GM08714 (cell line): ENCODE measurements around the gene STARD13.
"Not testable (repeated sequence)": the region's sequence is repeated elsewhere in the genome, so short reads cannot be mapped to it uniquely, and the experiment has no call there.

ENCODE experiments used
- H3K4me3 ChIP-seq: fragments of 200-500 bp; sonication (Bioruptor generic); 2 replicates; pipeline ENCODE4 v1.5.1; 2014; ENCODE audit warnings: mild to moderate bottlenecking, low read length, inconsistent platforms
- ZNF274 ChIP-seq: IDR thresholded peaks from 2 replicates; pipeline ENCODE4 v1.6.1; 2012; ENCODE audit warnings: mild to moderate bottlenecking, low read depth, low read length

Gene STARD13

GRCh38 chr13:33259296-33259695 lies 26.3 kb downstream of the STARD13 start:
- TF ChIP-seq ZNF274: no peak
- no peak overlapping the region for H3K4me3 ChIP-seq

DNA sequence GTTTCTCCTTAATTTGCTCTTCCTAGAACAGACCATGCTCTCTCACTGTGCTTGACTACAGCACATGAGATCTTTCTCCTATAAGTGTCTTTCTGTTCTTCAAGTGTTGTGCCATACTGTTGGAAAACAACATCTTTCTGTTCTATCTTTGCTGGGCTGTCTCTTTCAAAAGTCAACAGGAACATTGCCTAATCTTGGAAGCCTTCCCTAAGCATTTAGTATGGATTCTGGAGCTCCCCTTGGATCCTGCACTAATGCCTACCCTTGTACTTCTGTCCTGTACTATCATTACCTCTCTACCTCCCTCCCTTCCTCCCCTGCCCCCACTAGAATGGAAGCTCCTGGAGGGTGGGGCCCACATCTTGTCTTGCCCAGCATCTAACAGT lies 26.8 kb downstream of the STARD13 start:
- TF ChIP-seq ZNF274: no peak
- H3K4me3 ChIP-seq: no peak overlapping the region

GRCh38 chr13:33257841-33258807 lies 27.4 kb downstream of the STARD13 start:
- no peak overlapping the region for H3K4me3 ChIP-seq
- no peak for TF ChIP-seq ZNF274

- TF ChIP-seq ZNF274: no peak
- no peak overlapping the region for H3K4me3 ChIP-seq
These were observed 29.3 kb downstream of the STARD13 start for GRCh38 chr13:33256148-33256840.

DNA sequence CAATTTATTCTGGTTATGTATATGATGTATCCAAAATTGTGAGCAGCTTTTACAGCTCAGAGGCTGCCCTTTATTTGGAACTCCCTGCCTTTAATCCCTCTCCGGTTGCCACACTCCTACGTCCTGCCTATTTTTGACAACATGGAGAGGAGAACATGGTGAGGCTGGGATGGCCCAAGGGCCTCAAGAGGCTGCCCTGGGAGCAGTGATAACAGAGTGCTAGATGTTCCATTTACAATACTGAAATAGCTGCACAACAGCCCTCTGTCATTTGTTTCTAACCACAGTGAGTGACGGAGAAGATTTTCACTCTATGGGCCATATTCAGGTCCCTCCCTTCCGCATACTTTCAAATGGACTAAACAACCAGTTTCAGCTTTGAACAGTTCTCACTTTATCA lies 33.4 kb downstream of the STARD13 start:
- no peak overlapping the region for H3K4me3 ChIP-seq
- TF ChIP-seq ZNF274: no peak

DNA sequence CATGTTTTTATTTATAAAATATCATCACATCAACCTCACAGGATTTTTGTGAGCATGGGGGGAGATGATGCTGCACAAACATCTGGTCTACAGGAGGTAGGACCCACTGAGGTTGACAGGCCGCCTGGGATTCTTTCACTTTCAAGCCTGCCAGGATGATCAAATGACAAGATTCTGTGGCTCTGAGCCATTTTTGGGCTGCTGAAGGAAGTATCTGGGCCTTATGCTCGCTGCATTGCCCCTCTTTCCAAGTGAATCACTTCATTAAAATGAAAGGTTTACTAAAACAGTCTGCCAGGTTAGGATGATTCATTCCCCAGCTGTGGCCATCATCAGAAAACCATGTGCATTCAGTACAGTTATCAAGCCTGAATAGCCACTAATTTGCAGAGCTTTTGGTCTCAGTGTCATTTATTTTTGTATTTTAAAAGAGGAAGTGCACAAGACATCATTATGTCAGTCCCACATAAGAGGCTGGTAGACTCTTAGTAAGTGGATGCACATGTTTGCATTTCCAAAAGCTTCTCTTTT lies 34.4 kb downstream of the STARD13 start:
- TF ChIP-seq ZNF274: no peak
- H3K4me3 ChIP-seq: no peak overlapping the region

DNA sequence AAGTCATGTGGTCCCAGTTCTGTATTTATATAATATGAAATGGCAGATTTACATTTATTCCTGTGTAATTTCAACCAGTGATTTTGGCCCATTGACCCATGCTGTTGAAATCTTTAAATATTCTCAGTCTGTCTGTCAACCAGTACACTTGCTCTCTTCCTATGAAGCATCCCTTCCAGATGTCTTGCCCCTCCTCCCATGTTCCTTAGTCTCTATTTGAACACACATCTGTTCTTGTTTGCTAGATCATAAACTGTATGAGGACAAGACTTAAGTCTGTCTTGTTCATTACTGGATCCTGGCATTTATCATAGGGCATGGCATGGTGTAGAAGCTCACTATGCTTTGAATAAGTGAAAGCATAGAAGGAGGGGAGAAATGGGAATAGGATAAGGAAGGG lies 34.9 kb downstream of the STARD13 start:
- H3K4me3 ChIP-seq: no peak overlapping the region
- no peak for TF ChIP-seq ZNF274

DNA sequence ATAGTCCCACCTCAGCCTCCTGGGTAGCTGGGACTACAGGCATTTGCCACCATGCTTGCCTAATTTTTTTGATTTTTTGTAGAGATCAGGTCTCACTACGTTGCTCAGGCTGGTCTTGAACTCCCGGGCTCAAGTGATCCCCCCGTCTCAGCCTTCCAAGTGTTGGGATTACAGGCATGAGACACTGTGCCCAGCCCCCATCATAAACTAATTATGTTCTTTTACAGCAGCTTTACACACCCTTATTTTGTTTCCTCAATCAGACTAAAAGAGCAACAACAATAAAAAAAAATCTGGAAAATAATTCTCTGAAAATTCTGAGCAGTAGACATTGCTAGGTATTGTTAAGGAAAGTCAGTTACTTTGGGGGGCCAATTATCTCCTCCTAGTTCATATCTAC lies 35.7 kb downstream of the STARD13 start:
- TF ChIP-seq ZNF274: no peak
- no peak overlapping the region for H3K4me3 ChIP-seq

GRCh38 chr13:33249066-33249465 lies 36.5 kb downstream of the STARD13 start:
- H3K4me3 ChIP-seq: no peak overlapping the region

GRCh38 chr13:33245505-33246158 lies 39.9 kb downstream of the STARD13 start:
- H3K4me3 ChIP-seq: no peak overlapping the region
- TF ChIP-seq ZNF274: no peak

More at GRCh38 chr13:33249066-33249465, 36.5 kb downstream of the STARD13 start:
- no peak for TF ChIP-seq ZNF274

GRCh38 chr13:33244907-33245287 lies 40.7 kb downstream of the STARD13 start:
- no peak for TF ChIP-seq ZNF274

DNA sequence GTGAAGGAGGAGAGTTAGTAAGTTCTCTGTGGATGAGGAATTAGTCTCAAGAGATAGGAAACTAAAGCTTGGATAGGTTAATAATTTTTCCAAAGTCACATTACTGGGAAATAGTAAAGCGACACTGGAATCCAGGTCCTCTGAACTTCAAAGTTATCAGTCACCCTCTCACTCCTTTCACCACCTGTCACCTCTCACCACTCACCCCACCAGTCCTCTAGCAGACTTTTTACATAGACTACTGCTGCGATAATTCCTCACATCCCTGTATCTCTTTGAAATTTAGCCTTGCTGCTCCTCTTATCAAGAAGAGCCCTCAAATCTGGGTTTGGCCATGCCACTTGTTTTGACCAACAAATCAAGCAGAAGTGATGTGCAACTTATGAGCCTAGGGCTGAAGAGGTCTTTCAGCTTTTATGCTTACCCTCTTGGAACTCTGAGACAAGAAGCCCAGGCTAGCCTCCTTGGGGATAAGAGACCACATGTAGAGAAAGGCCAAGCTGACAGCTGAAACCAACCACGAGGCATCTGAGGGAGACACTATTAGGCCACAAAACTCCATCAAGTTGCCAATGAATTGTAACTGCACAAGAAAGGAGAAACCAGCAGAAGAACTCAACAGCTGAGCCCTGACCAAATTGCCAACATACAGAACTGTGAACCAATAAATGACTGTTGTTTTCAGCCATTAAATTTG lies 41.2 kb downstream of the STARD13 start:
- no peak for TF ChIP-seq ZNF274
- no peak overlapping the region for H3K4me3 ChIP-seq

More at GRCh38 chr13:33244907-33245287, 40.7 kb downstream of the STARD13 start:
- H3K4me3 ChIP-seq: no peak overlapping the region

GRCh38 chr13:33242984-33243617 lies 42.5 kb downstream of the STARD13 start:
- no peak for TF ChIP-seq ZNF274

DNA sequence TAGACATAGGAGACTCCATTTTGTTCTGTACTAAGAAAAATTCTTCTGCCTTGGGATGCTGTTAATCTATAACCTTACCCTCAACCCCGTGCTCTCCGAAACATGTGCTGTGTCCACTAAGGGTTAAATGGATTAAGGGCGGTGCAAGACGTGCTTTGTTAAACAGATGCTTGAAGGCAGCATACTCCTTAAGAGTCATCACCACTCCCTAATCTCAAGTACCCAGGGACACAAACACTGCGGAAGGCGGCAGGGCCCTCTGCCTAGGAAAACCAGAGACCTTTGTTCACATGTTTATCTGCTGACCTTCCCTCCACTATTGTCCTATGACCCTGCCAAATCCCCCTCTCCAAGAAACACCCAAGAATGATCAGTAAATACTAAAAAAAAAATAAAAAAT lies 43.2 kb downstream of the STARD13 start:
- H3K4me3 ChIP-seq: not testable (repeated sequence)

More at GRCh38 chr13:33242984-33243617, 42.5 kb downstream of the STARD13 start:
- H3K4me3 ChIP-seq: no peak overlapping the region
